NCI-H2081 treated with DMSO at 0.1 percent for 48 hours (cell line): ENCODE measurements around the gene PPP1R1A.

Experiments used
- DNase-seq: peaks from one replicate; lab custom pipeline; 2025; lab: John Stamatoyannopoulos, UW

PPP1R1A gene

GRCh38 chr12:54535474-54535873 lies 53.0 kb downstream of the PPP1R1A start:
- DNase-seq: no peak

DNA sequence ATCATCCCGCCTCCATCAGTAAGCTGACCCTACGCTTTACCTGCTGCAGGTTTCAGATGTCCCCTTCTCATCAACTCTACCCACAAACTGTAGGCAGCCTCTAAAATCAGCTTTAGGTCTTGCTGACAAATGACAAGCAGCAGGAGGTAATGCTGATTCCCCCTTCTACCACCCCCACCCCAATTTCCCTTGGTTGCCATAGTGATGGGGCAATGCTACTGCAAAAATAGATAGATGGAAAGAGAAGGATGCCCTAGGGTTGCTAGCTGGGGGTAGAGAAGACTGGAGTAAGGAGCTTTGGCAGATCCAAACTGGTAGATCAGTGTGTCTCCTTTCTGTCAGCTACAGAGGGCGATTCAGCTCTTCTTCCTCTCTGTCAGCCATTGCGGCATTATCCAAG lies 58.9 kb downstream of the PPP1R1A start:
- no peak for DNase-seq
